H9 (cell line): Measurements from ENCODE around the gene OR5H6. TPM values are rescaled to one million over a fixed set of nuclear protein-coding genes. Genes with fewer than 3 reads are reported as not detected.

Source experiments
- DNase-seq: peaks from one replicate; pipeline ENCODE4 v3.0.0-alpha.2; 2017
- H2AFZ ChIP-seq: one replicate; pipeline ENCODE4 v1.6.1; 2013; ENCODE audit warnings: mild to moderate bottlenecking, low read length, control low read depth, moderate library complexity
- H2AK5ac ChIP-seq: 2 replicates; pipeline ENCODE4 v1.6.1; 2013; ENCODE audit warnings: low read length, control low read depth, mixed read lengths; ENCODE audit not compliant: insufficient read length
- H2BK120ac ChIP-seq: one replicate; pipeline ENCODE4 v1.6.1; 2013; ENCODE audit warnings: low read depth, mild to moderate bottlenecking, low read length, control low read depth, inconsistent platforms; ENCODE audit not compliant: poor library complexity, severe bottlenecking
- H2BK12ac ChIP-seq: 2 replicates; pipeline ENCODE4 v1.6.1; 2013; ENCODE audit warnings: low read length, control low read depth, mixed read lengths, low read depth; ENCODE audit not compliant: insufficient read length
- H2BK15ac ChIP-seq: 2 replicates; pipeline ENCODE4 v1.6.1; 2013; ENCODE audit warnings: low read depth, low read length, control low read depth
- H2BK20ac ChIP-seq: one replicate; pipeline ENCODE4 v1.6.1; 2013; ENCODE audit warnings: low read depth, mild to moderate bottlenecking, low read length, control low read depth, inconsistent platforms; ENCODE audit not compliant: poor library complexity, severe bottlenecking
- H2BK5ac ChIP-seq: 2 replicates; pipeline ENCODE4 v1.6.1; 2013; ENCODE audit warnings: low read length, control low read depth, mixed read lengths; ENCODE audit not compliant: insufficient read length
- H3K14ac ChIP-seq: 2 replicates; pipeline ENCODE4 v1.6.1; 2013; ENCODE audit warnings: low read length, control low read depth; ENCODE audit not compliant: insufficient read depth
- H3K18ac ChIP-seq: 2 replicates; pipeline ENCODE4 v1.6.1; 2013; ENCODE audit warnings: low read depth, mild to moderate bottlenecking, mixed read lengths, low read length, control low read depth; ENCODE audit not compliant: insufficient read length
- H3K23ac ChIP-seq: 2 replicates; pipeline ENCODE4 v1.6.1; 2013; ENCODE audit warnings: low read length, control low read depth, mixed read lengths, low read depth; ENCODE audit not compliant: insufficient read length
- H3K23me2 ChIP-seq: 2 replicates; pipeline ENCODE4 v1.6.1; 2013; ENCODE audit warnings: low read depth, mild to moderate bottlenecking, mixed read lengths, low read length, control low read depth; ENCODE audit not compliant: insufficient read length, poor library complexity, severe bottlenecking
- H3K27ac ChIP-seq: 2 replicates; pipeline ENCODE4 v1.5.1; 2013; ENCODE audit warnings: low read length, control low read depth, mixed read lengths, low read depth; ENCODE audit not compliant: insufficient read length
- H3K27me3 ChIP-seq: 2 replicates; pipeline ENCODE4 v1.6.1; 2013; ENCODE audit warnings: low read length, control low read depth, inconsistent platforms; ENCODE audit not compliant: insufficient read depth
- H3K4ac ChIP-seq: 2 replicates; pipeline ENCODE4 v1.6.1; 2013; ENCODE audit warnings: low read depth, mild to moderate bottlenecking, control low read depth, inconsistent platforms, low read length, moderate library complexity
- H3K4me1 ChIP-seq: 2 replicates; pipeline ENCODE4 v1.6.1; 2013; ENCODE audit warnings: low read length, control low read depth, inconsistent platforms; ENCODE audit not compliant: insufficient read depth
- H3K4me2 ChIP-seq: 2 replicates; pipeline ENCODE4 v1.6.1; 2013; ENCODE audit warnings: low read length, control low read depth, mixed read lengths; ENCODE audit not compliant: insufficient read length, insufficient read depth
- H3K56ac ChIP-seq: 2 replicates; pipeline ENCODE4 v1.6.1; 2013; ENCODE audit warnings: low read depth, mild to moderate bottlenecking, mixed read lengths, low read length, control low read depth; ENCODE audit not compliant: insufficient read length
- H3K79me1 ChIP-seq: 2 replicates; pipeline ENCODE4 v1.6.1; 2013; ENCODE audit warnings: low read depth, mild to moderate bottlenecking, moderate library complexity, low read length, control low read depth, inconsistent platforms; ENCODE audit not compliant: insufficient read depth, poor library complexity, severe bottlenecking
- H3K79me2 ChIP-seq: 2 replicates; pipeline ENCODE4 v1.6.1; 2013; ENCODE audit warnings: low read length, control low read depth, inconsistent platforms; ENCODE audit not compliant: insufficient read depth
- H3K9ac ChIP-seq: 2 replicates; pipeline ENCODE4 v1.6.1; 2013; ENCODE audit warnings: low read length, control low read depth, mixed read lengths; ENCODE audit not compliant: insufficient read length; ENCODE audit errors: extremely low read depth
- H3K9me3 ChIP-seq: one replicate; pipeline ENCODE4 v1.6.1; 2013; ENCODE audit warnings: low read depth, low read length, inconsistent platforms; ENCODE audit not compliant: control insufficient read depth
- H3T11ph ChIP-seq: one replicate; pipeline ENCODE4 v1.6.1; 2013; ENCODE audit warnings: mild to moderate bottlenecking, low read length, control low read depth, inconsistent platforms
- H4K20me1 ChIP-seq: one replicate; pipeline ENCODE4 v1.6.1; 2013; ENCODE audit not compliant: control insufficient read depth, insufficient read length, insufficient read depth
- H4K5ac ChIP-seq: 2 replicates; pipeline ENCODE4 v1.6.1; 2013; ENCODE audit warnings: low read depth, mild to moderate bottlenecking, mixed read lengths, low read length, control low read depth; ENCODE audit not compliant: insufficient read length
- H4K8ac ChIP-seq: replicated peaks from 2 replicates; pipeline ENCODE4 v1.6.1; 2013; ENCODE audit warnings: low read length, control low read depth, mixed read lengths, low read depth; ENCODE audit not compliant: insufficient read length
- H4K91ac ChIP-seq: 2 replicates; pipeline ENCODE4 v1.6.1; 2013; ENCODE audit warnings: low read depth, mild to moderate bottlenecking, moderate library complexity, mixed read lengths, low read length, control low read depth; ENCODE audit not compliant: insufficient read length
- H3K27ac Mint-ChIP-seq, 3 experiments: 2 replicates in 2 of 3; 3 replicates in 1 of 3; pipeline ENCODE4 v1.8.0; 2020 to 2021; ENCODE audit warnings: mixed read lengths in 3 of 3, mild to moderate bottlenecking in 1 of 3, moderate library complexity in 1 of 3
- H3K27me3 Mint-ChIP-seq: 2 replicates; pipeline ENCODE4 v1.8.0; 2021; ENCODE audit warnings: low read depth, mild to moderate bottlenecking, moderate library complexity, mixed read lengths
- H3K36me3 Mint-ChIP-seq, 3 experiments: 2 replicates in 2 of 3; 3 replicates in 1 of 3; pipeline ENCODE4 v1.8.0; 2020 to 2021; ENCODE audit warnings: low read depth in 3 of 3, mixed read lengths in 3 of 3; ENCODE audit not compliant: insufficient read depth in 1 of 3
- H3K4me1 Mint-ChIP-seq, 2 experiments: 2 replicates each; pipeline ENCODE4 v1.8.0; 2020; ENCODE audit warnings: mixed read lengths in 2 of 2
- H3K4me3 Mint-ChIP-seq, 2 experiments: 2 replicates in 1 of 2; 3 replicates in 1 of 2; pipeline ENCODE4 v1.8.0; 2020 to 2021; ENCODE audit warnings: mild to moderate bottlenecking in 2 of 2, mixed read lengths in 2 of 2, moderate library complexity in 1 of 2
- H3K9me3 Mint-ChIP-seq, 2 experiments: 2 replicates in 1 of 2; 3 replicates in 1 of 2; pipeline ENCODE4 v1.8.0; 2020; ENCODE audit warnings: mild to moderate bottlenecking in 2 of 2, mixed read lengths in 2 of 2, moderate library complexity in 1 of 2
- WGBS: extraction: QIAGEN DNeasy Blood & Tissue Kit; methylation state at CpG from one replicate; pipeline ENCODE4 v1.1.7; 2013; ENCODE audit warnings: missing lambda C conversion rate, low lambda C conversion rate, mixed read lengths; ENCODE audit not compliant: insufficient read length; ENCODE audit errors: extremely low coverage; 5-methylcytosine and 5-hydroxymethylcytosine counted together
- total RNA-seq: library from RNA; stranded (reverse); gene quantifications from 2 replicates; pipeline ENCODE4 v1.2.1, GENCODE V29; 2021
- TF ChIP-seq, protein P1 (sequence below): fragments of 200-600 bp; sonication (generic); conservative IDR thresholded peaks from 3 replicates; pipeline ENCODE4 v1.8.0; 2021; ENCODE audit warnings: antibody characterized with exemption, mild to moderate bottlenecking

OR5H6 gene
- total RNA-seq, 1 experiment from 2014 or later, result not detected

DNA sequence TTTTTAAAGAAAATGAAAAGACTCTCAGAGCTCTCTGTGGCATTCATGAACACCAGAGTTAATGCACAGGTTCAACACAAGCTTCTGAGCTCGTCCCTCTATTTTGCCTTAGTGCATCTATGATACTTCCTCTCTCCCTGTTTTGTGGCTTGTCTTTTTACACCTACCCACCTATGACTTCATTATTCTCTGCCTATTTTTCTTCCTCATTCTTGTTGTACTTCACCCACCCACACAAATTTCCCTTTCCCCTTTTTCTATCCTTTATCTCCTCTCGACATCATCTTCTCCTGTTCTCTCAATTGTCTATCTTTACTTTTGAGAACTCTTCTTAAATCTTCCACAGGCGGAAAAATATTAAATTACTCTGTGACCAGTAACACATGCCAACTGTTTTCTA is 49.0 kb upstream of the OR5H6 start:
- Histone ChIP-seq H2AFZ (no peak overlapping the region), H2BK12ac (no peak overlapping the region), H2BK5ac (no peak overlapping the region), H2AK5ac (no peak overlapping the region), H3K56ac (no peak overlapping the region), H3K79me1 (no peaks in the 10 kb centered on the region), H3T11ph (no peak overlapping the region), H4K20me1 (no peaks in the 10 kb centered on the region), H2BK15ac (no peak overlapping the region), H3K9ac (no peak overlapping the region), H3K14ac (no peak overlapping the region), H3K27me3 (no peaks in the 10 kb centered on the region), H2BK120ac (no peak overlapping the region), H3K4ac (no peak overlapping the region), H3K4me1 (no peaks in the 10 kb centered on the region; the same call in 1 of the 2 replicates), H3K18ac (no peak overlapping the region), H3K4me2 (no peak overlapping the region), H3K23ac (no peak overlapping the region), H4K91ac (no peak overlapping the region), H2BK20ac (no peak overlapping the region), H3K79me2 (no peaks in the 10 kb centered on the region), H3K23me2 (no peaks in the 10 kb centered on the region), H3K27ac (no peak overlapping the region), H3K9me3 (no peaks in the 10 kb centered on the region), H4K5ac (no peak overlapping the region), H4K8ac (no peak overlapping the region)
- no peak overlapping the region for H3K4me3 Mint-ChIP-seq
- H3K27ac Mint-ChIP-seq, result peak overlapping the region in 1 of 3 experiments; percentile 10; a peak in 1 of 7 replicates
- no peaks in the 10 kb centered on the region for H3K9me3 Mint-ChIP-seq
- peaks cover 16 to 19% of the 10 kb centered on the region in 2 experiments for H3K4me1 Mint-ChIP-seq
- 100% methylated on average over 1 of the region's 3 CpGs for WGBS
- H3K27me3 Mint-ChIP-seq, result no peaks in the 10 kb centered on the region
- no peaks in the 10 kb centered on the region for H3K36me3 Mint-ChIP-seq
- TF ChIP-seq, protein P1, sequence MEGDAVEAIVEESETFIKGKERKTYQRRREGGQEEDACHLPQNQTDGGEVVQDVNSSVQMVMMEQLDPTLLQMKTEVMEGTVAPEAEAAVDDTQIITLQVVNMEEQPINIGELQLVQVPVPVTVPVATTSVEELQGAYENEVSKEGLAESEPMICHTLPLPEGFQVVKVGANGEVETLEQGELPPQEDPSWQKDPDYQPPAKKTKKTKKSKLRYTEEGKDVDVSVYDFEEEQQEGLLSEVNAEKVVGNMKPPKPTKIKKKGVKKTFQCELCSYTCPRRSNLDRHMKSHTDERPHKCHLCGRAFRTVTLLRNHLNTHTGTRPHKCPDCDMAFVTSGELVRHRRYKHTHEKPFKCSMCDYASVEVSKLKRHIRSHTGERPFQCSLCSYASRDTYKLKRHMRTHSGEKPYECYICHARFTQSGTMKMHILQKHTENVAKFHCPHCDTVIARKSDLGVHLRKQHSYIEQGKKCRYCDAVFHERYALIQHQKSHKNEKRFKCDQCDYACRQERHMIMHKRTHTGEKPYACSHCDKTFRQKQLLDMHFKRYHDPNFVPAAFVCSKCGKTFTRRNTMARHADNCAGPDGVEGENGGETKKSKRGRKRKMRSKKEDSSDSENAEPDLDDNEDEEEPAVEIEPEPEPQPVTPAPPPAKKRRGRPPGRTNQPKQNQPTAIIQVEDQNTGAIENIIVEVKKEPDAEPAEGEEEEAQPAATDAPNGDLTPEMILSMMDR, result no peak
- no peak for DNase-seq
